LNCAP (cell line): ENCODE data around the gene KCTD14.

Experiments
- TF ChIP-seq, protein P1 (sequence below): fragments of 450-650 bp; IDR thresholded peaks from 2 replicates; pipeline ENCODE4 v1.5.1; 2017; ENCODE audit warnings: mild to moderate bottlenecking

KCTD14 gene

DNA sequence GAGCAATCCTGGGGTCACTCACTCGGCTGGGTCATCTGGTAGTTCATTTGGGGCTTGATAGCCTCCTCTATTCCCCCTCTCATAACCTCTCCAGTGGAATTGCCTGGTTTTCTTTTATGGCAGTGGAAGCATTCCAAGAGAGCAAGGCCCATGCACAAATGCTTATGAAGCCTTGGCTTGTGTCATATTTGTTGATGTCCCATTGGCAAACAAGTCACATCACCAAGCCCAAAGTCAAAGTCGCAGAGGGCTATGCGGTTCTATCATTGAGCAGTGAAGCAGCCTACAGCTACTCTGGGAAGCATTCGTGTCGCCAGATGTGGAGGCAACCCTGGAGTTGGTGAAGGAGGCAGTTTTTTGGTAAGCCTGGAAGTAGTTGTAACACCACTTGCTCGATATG lies 12.3 kb downstream of the KCTD14 start:
- TF ChIP-seq, protein P1, sequence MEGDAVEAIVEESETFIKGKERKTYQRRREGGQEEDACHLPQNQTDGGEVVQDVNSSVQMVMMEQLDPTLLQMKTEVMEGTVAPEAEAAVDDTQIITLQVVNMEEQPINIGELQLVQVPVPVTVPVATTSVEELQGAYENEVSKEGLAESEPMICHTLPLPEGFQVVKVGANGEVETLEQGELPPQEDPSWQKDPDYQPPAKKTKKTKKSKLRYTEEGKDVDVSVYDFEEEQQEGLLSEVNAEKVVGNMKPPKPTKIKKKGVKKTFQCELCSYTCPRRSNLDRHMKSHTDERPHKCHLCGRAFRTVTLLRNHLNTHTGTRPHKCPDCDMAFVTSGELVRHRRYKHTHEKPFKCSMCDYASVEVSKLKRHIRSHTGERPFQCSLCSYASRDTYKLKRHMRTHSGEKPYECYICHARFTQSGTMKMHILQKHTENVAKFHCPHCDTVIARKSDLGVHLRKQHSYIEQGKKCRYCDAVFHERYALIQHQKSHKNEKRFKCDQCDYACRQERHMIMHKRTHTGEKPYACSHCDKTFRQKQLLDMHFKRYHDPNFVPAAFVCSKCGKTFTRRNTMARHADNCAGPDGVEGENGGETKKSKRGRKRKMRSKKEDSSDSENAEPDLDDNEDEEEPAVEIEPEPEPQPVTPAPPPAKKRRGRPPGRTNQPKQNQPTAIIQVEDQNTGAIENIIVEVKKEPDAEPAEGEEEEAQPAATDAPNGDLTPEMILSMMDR: no peak

DNA sequence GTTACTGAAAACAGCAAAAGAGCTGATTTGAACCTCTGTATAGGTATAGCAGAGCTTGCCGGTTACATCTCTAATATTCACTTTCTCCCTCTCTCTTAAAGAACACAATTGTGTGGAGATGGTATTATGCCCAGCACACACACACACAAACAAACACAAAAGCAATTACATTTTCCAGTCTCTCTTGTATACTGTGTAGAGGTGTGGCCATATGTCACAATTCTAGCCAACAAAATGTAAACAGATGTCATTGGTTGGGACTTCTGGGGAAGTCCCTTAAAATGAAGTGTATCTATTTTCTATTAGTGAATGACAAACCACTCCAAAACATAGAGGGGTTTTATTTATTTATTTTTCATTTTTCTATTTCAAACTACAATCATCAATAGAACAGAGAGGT lies 12.8 kb downstream of the KCTD14 start:
- TF ChIP-seq, protein P1: no peak

DNA sequence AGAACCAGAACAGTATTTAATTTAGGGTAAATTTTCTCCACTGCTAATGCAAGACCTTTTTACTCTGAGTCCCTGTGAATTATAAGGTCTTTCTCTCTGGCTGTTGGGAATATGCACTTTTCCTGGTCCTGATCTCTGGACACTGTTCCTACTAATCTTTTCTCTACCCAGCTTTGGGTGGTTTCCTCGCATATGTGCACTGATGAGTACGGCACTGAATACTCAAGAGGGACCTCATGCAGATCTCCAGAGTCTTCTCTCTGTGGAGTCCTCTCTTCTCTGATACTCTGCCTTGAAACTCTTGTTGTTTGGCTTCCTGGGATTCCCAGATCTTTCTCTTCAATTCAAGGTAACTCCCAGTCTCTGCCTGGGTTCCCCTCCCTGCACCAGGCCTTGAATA lies 14.0 kb downstream of the KCTD14 start:
- TF ChIP-seq, protein P1: no peak

DNA sequence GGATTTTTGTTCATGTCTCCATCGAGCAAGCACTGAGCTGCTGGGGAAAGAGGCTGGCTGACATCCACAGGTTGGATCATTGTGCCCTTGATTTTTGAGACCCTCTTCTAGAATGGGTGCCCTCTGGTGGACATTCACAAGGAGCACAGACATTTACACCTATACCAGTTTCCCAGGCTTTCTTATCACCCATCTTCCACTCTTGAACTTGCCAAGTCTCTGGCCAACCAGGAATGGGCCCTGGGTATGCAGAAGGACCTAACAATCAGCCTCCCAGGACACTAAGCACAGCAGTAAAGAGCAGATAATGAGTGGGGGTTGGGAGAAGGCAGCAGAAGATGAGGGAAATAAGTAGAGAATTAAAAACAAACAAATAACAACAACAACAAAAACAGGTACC lies 22.9 kb downstream of the KCTD14 start:
- TF ChIP-seq, protein P1: peak; percentile 74; the same call in 1 of the 2 replicates

DNA sequence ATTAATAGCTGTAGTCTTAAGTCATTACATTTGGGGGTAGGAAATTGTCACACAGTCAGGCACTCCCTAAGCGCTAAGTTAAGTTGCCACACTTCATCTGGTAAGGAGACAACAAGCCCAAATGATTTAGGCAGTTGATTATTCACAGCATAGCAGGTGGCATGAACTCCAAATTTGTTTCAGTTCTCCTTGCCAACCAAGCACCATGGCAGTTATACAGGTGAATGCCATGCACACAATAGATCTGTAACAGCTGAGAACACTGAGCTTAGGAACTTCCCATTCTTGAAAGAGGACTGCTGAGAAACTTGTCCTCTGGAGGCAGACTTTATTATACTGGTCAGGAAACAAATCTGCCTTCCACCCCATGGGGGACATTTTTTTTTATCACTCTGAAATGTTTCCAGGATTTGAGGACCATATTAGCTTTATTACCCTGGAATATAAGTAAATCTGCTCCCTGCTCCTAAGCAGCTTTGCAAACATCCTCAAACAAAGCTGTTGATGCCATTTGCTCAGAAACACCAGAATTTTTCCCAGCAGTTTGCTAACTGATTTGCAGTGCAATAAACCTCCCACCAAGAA lies 23.5 kb downstream of the KCTD14 start:
- TF ChIP-seq, protein P1: no peak

DNA sequence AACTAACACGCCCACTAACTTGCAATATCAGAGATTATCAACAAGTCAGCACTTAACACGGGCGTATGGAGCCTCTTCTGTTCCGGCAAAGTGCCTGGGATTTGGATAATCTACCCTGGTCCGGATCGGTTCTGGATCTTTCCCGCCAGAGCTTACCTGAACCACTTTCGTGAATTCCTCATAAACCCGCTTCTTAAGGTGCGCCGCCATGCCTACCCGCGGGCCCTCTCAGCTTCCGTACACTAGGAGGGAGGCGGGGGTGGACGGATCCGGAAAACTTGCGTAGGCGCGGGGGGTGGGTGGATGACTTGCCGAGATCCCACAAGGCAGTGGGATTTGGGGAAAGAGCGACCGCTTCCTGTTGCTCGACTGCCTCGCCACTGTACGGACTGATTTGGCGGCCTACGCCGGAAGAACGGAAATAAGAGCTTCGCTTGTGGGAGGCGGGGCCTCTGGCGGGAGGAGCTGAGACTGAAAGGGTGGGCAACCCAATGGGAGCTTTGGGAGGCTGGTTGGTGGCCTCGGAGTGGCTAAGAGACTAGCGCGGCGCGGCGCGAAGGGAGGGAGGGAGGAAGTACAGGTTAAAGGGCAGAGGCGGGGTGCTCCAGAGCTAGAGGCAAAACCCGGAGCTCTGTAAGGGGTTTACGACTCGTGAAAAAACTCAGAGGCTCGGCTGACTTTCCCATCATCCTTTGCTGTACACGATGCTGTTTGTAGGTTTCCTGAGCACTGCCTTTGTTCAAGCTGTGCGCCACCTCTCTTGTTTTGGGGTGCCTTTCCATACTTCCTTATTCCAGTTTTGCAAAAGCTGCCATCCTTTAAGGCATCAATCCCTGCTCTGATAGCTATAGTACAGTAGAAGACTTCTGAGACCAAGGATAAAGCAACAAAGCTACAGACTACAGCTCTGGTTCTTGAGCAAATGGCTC lies 28.4 kb downstream of the KCTD14 start, which contains the start of gene INTS4:
Gene INTS4, minus strand, starts transcription at position 235 of the 929 bp plus-strand sequence. Its CDS starts 25 bp downstream, at position 210.
- TF ChIP-seq, protein P1: no peak

DNA sequence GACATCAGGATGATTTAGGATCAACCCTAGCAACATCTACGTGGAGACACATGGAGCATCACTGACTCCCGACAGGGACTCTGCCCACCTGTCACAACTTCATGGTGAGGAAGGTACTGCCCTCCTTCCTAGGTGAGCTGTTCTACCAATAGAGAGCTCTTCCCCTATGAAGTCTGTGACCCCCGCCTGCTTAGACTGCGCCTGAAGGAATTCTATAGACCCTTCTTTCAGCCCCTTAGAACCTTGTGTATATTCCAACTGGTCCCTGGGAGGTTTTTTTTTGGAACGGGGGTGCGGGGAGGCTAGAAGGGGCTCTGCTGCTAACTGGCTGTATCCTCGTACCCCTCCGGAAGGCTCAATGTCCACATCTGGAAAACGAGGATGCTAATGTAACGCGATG lies 29.2 kb downstream of the KCTD14 start:
- TF ChIP-seq, protein P1: no peak
